Measurements from ENCODE around the gene MAN1A1. TPM values are rescaled to one million over a fixed set of nuclear protein-coding genes. Genes with fewer than 3 reads are reported as not detected.

MAN1A1 gene
- total RNA-seq, 2 donors from 2014 or later, result 17.9 to 27.9 TPM

DNA sequence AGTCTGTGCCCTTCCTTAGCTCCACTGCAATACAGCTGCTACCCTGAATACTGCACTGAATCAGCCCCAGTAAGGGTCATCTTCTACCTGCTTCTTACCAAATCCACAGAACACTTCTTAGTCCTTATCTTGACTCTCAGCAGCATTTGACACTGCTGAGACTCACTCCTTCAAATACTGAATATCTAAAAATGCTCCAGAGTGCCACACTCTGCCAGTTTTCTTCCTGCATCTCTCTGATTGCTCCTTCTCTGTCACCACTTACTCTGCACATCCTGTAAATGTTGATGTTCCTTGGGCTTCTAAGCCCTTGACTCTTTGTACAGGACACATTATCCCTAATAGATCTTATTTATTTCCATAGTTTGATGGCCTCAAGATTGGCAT is 19.8 kb downstream of the MAN1A1 start:
- no peak for TF ChIP-seq POLR2A (IDR thresholded peaks at IDR 0.05)
- no peak for TF ChIP-seq CTCF (IDR thresholded peaks at IDR 0.05)
- TF ChIP-seq POLR2AphosphoS5 (IDR thresholded peaks at IDR 0.05), result no peak
- H3K4me3 ChIP-seq, result no peak overlapping the region
- H3K36me3 ChIP-seq, result no peaks in the 10 kb centered on the region
- no peaks in the 10 kb centered on the region for H3K9me3 ChIP-seq
- no peak overlapping the region for H3K27ac ChIP-seq
- H3K4me1 ChIP-seq (replicated peaks), result no peaks in the 10 kb centered on the region
- no peak for DNase-seq (ENCODE audit: low spot score)
- intact Hi-C loops (cut with DNase I), result no loop called here
- no peaks in the 10 kb centered on the region for H3K27me3 ChIP-seq (replicated peaks; ENCODE audit: insufficient read depth)

DNA sequence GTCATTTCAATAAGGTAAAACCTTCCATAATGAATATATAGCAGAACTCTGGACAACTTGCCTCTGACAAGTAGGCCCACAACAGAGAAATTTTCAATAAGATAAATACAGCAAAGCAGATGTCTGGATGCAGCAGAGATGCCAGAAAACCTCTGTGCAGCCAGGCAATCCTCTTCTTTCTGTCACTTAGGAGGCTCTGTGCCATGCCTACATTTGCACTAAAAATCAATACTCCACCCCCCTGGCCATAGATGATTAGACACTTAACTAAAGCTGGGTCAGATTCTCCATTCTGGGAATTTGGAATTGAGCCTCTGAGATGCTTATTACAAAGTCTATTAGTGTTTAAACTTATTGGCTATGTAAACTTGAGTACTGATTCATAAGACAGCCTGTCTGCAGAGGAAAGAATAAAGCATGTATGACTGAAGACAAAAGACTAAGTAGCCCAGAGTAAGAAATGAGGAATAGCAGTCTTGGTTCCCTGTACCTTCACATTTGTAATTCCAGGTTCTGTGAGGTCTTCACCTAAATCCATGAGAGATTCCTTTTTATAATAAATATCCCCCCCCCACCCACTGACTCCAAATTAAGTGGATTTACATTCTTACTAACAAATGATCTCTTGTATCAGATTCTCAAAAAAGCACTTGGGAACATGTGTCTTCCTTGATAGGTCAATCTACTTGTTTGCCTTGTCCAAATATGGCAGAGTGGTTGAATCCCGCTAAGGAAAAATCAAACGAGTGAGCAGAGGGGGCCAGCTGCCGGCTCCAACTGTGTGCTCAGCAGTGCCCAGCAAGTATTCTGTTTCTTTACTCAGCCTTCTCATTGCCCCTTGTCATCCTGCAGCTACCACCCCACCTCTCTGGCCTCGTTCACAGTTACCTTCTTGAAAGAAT is 20.4 kb downstream of the MAN1A1 start:
- 75% methylated on average over 4 of the region's 4 CpGs for WGBS
- no peaks in the 10 kb centered on the region for H3K27me3 ChIP-seq (replicated peaks; ENCODE audit: insufficient read depth)
- H3K36me3 ChIP-seq, result no peaks in the 10 kb centered on the region
- H3K9me3 ChIP-seq, result no peaks in the 10 kb centered on the region
- no peaks in the 10 kb centered on the region for H3K4me1 ChIP-seq (replicated peaks)
- intact Hi-C loops (cut with DNase I), result no loop called here
- DNase-seq (ENCODE audit: low spot score), result no peak
- no peak for TF ChIP-seq POLR2A (IDR thresholded peaks at IDR 0.05)
- H3K4me3 ChIP-seq, result no peak overlapping the region
- H3K27ac ChIP-seq, result no peak overlapping the region

DNA sequence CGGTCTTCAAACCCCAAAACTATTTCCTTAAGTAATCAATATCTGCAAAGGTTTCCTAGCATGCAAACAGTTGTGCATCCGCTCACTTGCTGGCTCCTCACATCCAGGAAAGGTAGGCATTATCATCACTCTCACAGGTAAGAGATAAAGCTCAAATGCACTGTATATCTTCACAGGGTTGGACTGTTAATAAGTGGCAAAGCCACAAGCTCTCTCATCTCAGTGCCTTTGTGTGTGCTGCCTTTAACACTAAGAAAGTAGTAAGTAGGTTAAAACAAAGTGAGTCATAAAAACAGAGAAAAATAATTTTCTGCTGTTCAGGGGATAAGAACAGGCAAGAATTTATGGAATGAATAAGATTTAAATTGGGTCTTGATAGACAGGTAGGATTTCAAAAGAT is 21.3 kb downstream of the MAN1A1 start:
- no peaks in the 10 kb centered on the region for H3K27me3 ChIP-seq (replicated peaks; ENCODE audit: insufficient read depth)
- DNase-seq (ENCODE audit: low spot score), result no peak
- no peak overlapping the region for H3K4me3 ChIP-seq
- no peak overlapping the region for H3K27ac ChIP-seq
- no peaks in the 10 kb centered on the region for H3K9me3 ChIP-seq
- H3K36me3 ChIP-seq, result no peaks in the 10 kb centered on the region
- TF ChIP-seq CTCF (IDR thresholded peaks at IDR 0.05), result no peak
- no peak for TF ChIP-seq POLR2AphosphoS5 (IDR thresholded peaks at IDR 0.05)
- TF ChIP-seq POLR2A (IDR thresholded peaks at IDR 0.05), result no peak
- H3K4me1 ChIP-seq (replicated peaks), result no peaks in the 10 kb centered on the region
- WGBS, result 69% methylated on average over 2 of the region's 2 CpGs
- intact Hi-C loops (cut with DNase I), result no loop called here

- DNase-seq (ENCODE audit: low spot score), result no peak
- no peak for TF ChIP-seq POLR2AphosphoS5 (IDR thresholded peaks at IDR 0.05)
- TF ChIP-seq CTCF (IDR thresholded peaks at IDR 0.05), result no peak
- TF ChIP-seq POLR2A (IDR thresholded peaks at IDR 0.05), result no peak
- intact Hi-C loops (cut with DNase I), result no loop called here
- Histone ChIP-seq H3K27ac (no peak overlapping the region), H3K9me3 (no peaks in the 10 kb centered on the region), H3K4me1 (replicated peaks) (no peaks in the 10 kb centered on the region), H3K27me3 (replicated peaks; ENCODE audit: insufficient read depth) (no peaks in the 10 kb centered on the region), H3K36me3 (no peaks in the 10 kb centered on the region), H3K4me3 (no peak overlapping the region)
- WGBS, result 30% methylated on average over 2 of the region's 2 CpGs
These were observed 21.8 kb downstream of the MAN1A1 start for GRCh38 chr6:119327810-119328209.

- intact Hi-C loops (cut with DNase I), result no loop called here
- TF ChIP-seq CTCF (IDR thresholded peaks at IDR 0.05) (no peak), POLR2A (IDR thresholded peaks at IDR 0.05) (no peak), POLR2AphosphoS5 (IDR thresholded peaks at IDR 0.05) (no peak)
- Histone ChIP-seq H3K9me3 (no peaks in the 10 kb centered on the region), H3K36me3 (no peaks in the 10 kb centered on the region), H3K4me3 (no peak overlapping the region), H3K27ac (no peak overlapping the region), H3K4me1 (replicated peaks) (no peaks in the 10 kb centered on the region), H3K27me3 (replicated peaks; ENCODE audit: insufficient read depth) (no peaks in the 10 kb centered on the region)
- no peak for DNase-seq (ENCODE audit: low spot score)
- 92% methylated on average over 10 of the region's 10 CpGs for WGBS
These were observed 23.1 kb downstream of the MAN1A1 start for GRCh38 chr6:119326291-119327005.

All from prostate gland (tissue), 2 donors.